HCT116 (cell line): Measurements from ENCODE around the gene MYH11. TPM values are rescaled to one million over a fixed set of nuclear protein-coding genes. Genes with fewer than 3 reads are reported as not detected.

Source experiments
- ATAC-seq: fragments of 200-7000 bp; cut with Tn5 transposase; 2 replicates; pipeline ENCODE4 v1.9.1; 2020; ENCODE audit warnings: mild to moderate bottlenecking, moderate library complexity
- BruUV-seq: library from RNA; stranded (reverse); fragments of 400-500 nt; replicated peaks from 2 replicates; lab custom pipeline; 2021; lab: Mats Ljungman, UMichigan
- CTCF ChIA-PET: fragments of 300-600 bp; sonication (Branson Sonifier 250); formaldehyde crosslinking; loops from one replicate; lab custom pipeline; 2021; ENCODE audit warnings: antibody characterized with exemption; lab: Charles Lee
- POLR2A ChIA-PET: fragments of 300-600, 350-600 bp; sonication (Branson Sonifier 250); formaldehyde crosslinking; loops from one replicate; lab custom pipeline; 2021; ENCODE audit warnings: antibody characterized with exemption; lab: Charles Lee
- RAD21 ChIA-PET, 2 experiments: fragments of 300-600 bp; sonication (Branson Sonifier 250); formaldehyde crosslinking; loops; one replicate each; lab custom pipeline; 2023; ENCODE audit warnings: low total read pairs in 2 of 2; ENCODE audit not compliant: uncharacterized antibody in 2 of 2, unreplicated experiment in 2 of 2, low non-redundant PET in 1 of 2; lab: Charles Lee
- DNase-seq: peaks from one replicate; pipeline ENCODE4 v3.0.0-alpha.2; 2010; ENCODE audit warnings: low read depth, low spot score
- H2AFZ ChIP-seq: fragments of 200-600 bp; shearing (Covaris generic), sonication (generic); 2 replicates; pipeline ENCODE4 v1.6.1; 2017; ENCODE audit warnings: low read depth, mixed run types, mixed read lengths, antibody characterized with exemption, low read length; ENCODE audit not compliant: poor library complexity, severe bottlenecking
- H3K27ac ChIP-seq: 2 replicates; pipeline ENCODE4 v1.5.1; 2012; ENCODE audit warnings: low read depth, low read length
- H3K27me3 ChIP-seq: fragments of 200-600 bp; sonication (generic); 2 replicates; pipeline ENCODE4 v1.6.1; 2016; ENCODE audit warnings: mixed run types, low read length, mixed read lengths; ENCODE audit not compliant: insufficient read depth
- H3K36me3 ChIP-seq, 2 experiments: fragments of 200-500 bp in 1 of 2; fragments of 200-600 bp in 1 of 2; sonication (Bioruptor generic) in 1 of 2; sonication (generic) in 1 of 2; 2 replicates each; pipeline versions ENCODE4 v1.5.1 to v1.6.1; 2014 to 2016; ENCODE audit warnings: low read length in 2 of 2, inconsistent platforms in 1 of 2, mixed read lengths in 1 of 2, mixed run types in 1 of 2; ENCODE audit not compliant: insufficient read depth in 2 of 2, control insufficient read depth in 1 of 2
- H3K4me1 ChIP-seq, 2 experiments: fragments of 200-600 bp in 1 of 2; sonication (generic) in 1 of 2; 2 replicates each; pipeline versions ENCODE4 v1.5.1 to v1.6.1; 2012 to 2017; ENCODE audit warnings: low read length in 2 of 2, inconsistent platforms in 1 of 2, mild to moderate bottlenecking in 1 of 2, mixed read lengths in 1 of 2, mixed run types in 1 of 2, moderate library complexity in 1 of 2; ENCODE audit not compliant: insufficient read depth in 2 of 2, control insufficient read depth in 1 of 2
- H3K4me2 ChIP-seq: fragments of 200-600 bp; sonication (generic); 2 replicates; pipeline ENCODE4 v1.6.1; 2017; ENCODE audit warnings: mixed run types, low read length, mixed read lengths
- H3K4me3 ChIP-seq, 2 experiments: fragments of 200-600 bp in 1 of 2; sonication (generic) in 1 of 2; replicated peaks in 1 of 2; 2 replicates each; pipeline ENCODE4 v1.5.1; 2011 to 2016; ENCODE audit warnings: low read length in 2 of 2, control low read depth in 1 of 2, low read depth in 1 of 2, mild to moderate bottlenecking in 1 of 2, mixed read lengths in 1 of 2, mixed run types in 1 of 2
- H3K79me2 ChIP-seq: fragments of 200-600 bp; sonication (generic); 2 replicates; pipeline ENCODE4 v1.6.1; 2017; ENCODE audit warnings: mild to moderate bottlenecking, mixed run types, low read length, moderate library complexity, mixed read lengths; ENCODE audit not compliant: insufficient read depth
- H3K9ac ChIP-seq: fragments of 200-600 bp; sonication (generic); 2 replicates; pipeline ENCODE4 v1.6.1; 2016; ENCODE audit warnings: low read length, mixed read lengths
- H3K9me2 ChIP-seq: fragments of 200-600 bp; sonication (generic), shearing (Covaris generic); 2 replicates; pipeline ENCODE4 v1.6.1; 2017; ENCODE audit warnings: mixed run types, mild to moderate bottlenecking, moderate library complexity; ENCODE audit not compliant: insufficient read depth
- H3K9me3 ChIP-seq, 2 experiments: fragments of 200-500 bp in 1 of 2; fragments of 200-600 bp in 1 of 2; sonication (Bioruptor generic) in 1 of 2; sonication (generic) in 1 of 2; 2 replicates each; pipeline ENCODE4 v1.6.1; 2014 to 2017; ENCODE audit warnings: low read length in 2 of 2, mixed read lengths in 2 of 2, inconsistent platforms in 1 of 2, low read depth in 1 of 2, mild to moderate bottlenecking in 1 of 2, mixed run types in 1 of 2, moderate library complexity in 1 of 2; ENCODE audit not compliant: control insufficient read depth in 1 of 2, insufficient read depth in 1 of 2
- H4K20me1 ChIP-seq: fragments of 200-600 bp; sonication (generic), shearing (Covaris generic); 2 replicates; pipeline ENCODE4 v1.6.1; 2017; ENCODE audit warnings: mixed run types, mild to moderate bottlenecking, moderate library complexity; ENCODE audit not compliant: insufficient read depth
- CBX3 ChIP-seq: IDR thresholded peaks from 2 replicates; pipeline ENCODE4 v1.6.1; 2012; ENCODE audit warnings: low read depth
- CEBPB ChIP-seq: IDR thresholded peaks from 2 replicates; pipeline ENCODE4 v1.6.1; 2012; ENCODE audit warnings: low read depth
- EGR1 ChIP-seq: IDR thresholded peaks from 2 replicates; pipeline ENCODE4 v1.6.1; 2012; ENCODE audit warnings: low read depth
- EZH2 ChIP-seq: fragments of 200-600 bp; sonication (generic); IDR thresholded peaks from 2 replicates; pipeline ENCODE4 v1.6.1; 2017; ENCODE audit warnings: antibody characterized with exemption, mixed run types
- FOSL1 ChIP-seq: IDR thresholded peaks from 2 replicates; pipeline ENCODE4 v1.6.1; 2012; ENCODE audit warnings: low read depth
- POLR2AphosphoS5 ChIP-seq: IDR thresholded peaks from 2 replicates; pipeline ENCODE4 v1.6.1; 2011; ENCODE audit warnings: mild to moderate bottlenecking, low read depth, low read length, moderate library complexity
- RAD21 ChIP-seq: IDR thresholded peaks from 2 replicates; pipeline ENCODE4 v1.6.1; 2012; ENCODE audit warnings: low read depth, mild to moderate bottlenecking
- SIN3A ChIP-seq: IDR thresholded peaks from 2 replicates; pipeline ENCODE4 v1.6.1; 2012; ENCODE audit warnings: low read depth
- SRF ChIP-seq: IDR thresholded peaks from 2 replicates; pipeline ENCODE4 v1.6.1; 2012; ENCODE audit warnings: low read depth
- TCF7L2 ChIP-seq: IDR thresholded peaks from 2 replicates; pipeline ENCODE4 v1.7.0; 2011; ENCODE audit warnings: borderline replicate concordance, inconsistent platforms; ENCODE audit not compliant: insufficient read depth, insufficient read length; ENCODE audit errors: extremely low read depth
- ZFX ChIP-seq: fragments of 450-650 bp; IDR thresholded peaks from 2 replicates; pipeline ENCODE4 v1.6.1; 2017
- intact Hi-C: fragments of 100-400 bp; cut with micrococcal nuclease; formaldehyde crosslinking; loops from 2 replicates; pipeline ENCODE4 v1.10.0; 2022
- total RNA-seq: library from RNA; stranded (reverse); gene quantifications from one replicate; pipeline ENCODE4 v1.2.1, GENCODE V29; 2021; ENCODE audit not compliant: unreplicated experiment
- TF ChIP-seq, protein P1 (sequence below), 3 experiments: fragments of 200-600 bp in 1 of 3; sonication (generic) in 1 of 3; IDR thresholded peaks in 2 of 3; conservative IDR thresholded peaks in 1 of 3; 2 replicates each; pipeline ENCODE4 v1.5.1; 2012 to 2017; ENCODE audit warnings: low read depth in 2 of 3, low read length in 2 of 3, antibody characterized with exemption in 1 of 3, borderline replicate concordance in 1 of 3, control low read depth in 1 of 3, mild to moderate bottlenecking in 1 of 3, mixed read lengths in 1 of 3, mixed run types in 1 of 3, moderate library complexity in 1 of 3; ENCODE audit not compliant: insufficient read depth in 1 of 3
- TF ChIP-seq, protein P2 (sequence below): IDR thresholded peaks from 2 replicates; pipeline ENCODE4 v1.6.1; 2012

Gene MYH11
- total RNA-seq, 1 experiment from 2014 or later, result 0.61 TPM

DNA sequence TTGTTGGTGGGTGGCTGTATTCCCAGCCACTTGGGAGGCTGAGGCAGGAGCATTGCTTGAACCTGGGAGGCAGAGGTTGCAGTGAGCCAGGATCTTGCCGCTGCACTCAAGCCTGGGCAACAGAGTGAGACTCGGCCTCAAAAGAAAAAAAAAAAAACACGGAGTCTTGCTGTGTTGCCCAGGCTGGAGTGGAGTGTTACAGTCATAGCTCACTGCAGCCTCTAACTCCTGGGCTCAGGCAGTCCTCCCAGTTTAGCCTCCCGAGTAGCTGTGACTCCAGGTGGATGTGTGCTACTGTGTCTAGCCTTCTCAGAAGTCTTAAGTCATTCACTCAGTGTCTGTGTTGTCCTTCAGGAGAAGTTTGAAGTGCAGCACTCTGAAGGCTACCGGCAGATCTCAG lies 179.4 kb downstream of the MYH11 start:
- RAD21 ChIA-PET, result no interaction called here
- intact Hi-C loops, result no loop called here
- no peak for ATAC-seq

More for the DNA sequence above, 179.4 kb downstream of the MYH11 start:
- POLR2A ChIA-PET, result no interaction called here
- Histone ChIP-seq H3K27ac (no peak overlapping the region), H2AFZ (no peak overlapping the region), H3K79me2 (peaks cover 33% of the 10 kb centered on the region), H3K4me1 (peaks cover 0 to 9% of the 10 kb centered on the region in 2 experiments; a peak in 2 of 4 replicates), H3K9me2 (no peaks in the 10 kb centered on the region), H3K27me3 (no peaks in the 10 kb centered on the region), H3K4me2 (no peak overlapping the region), H3K4me3 (no peak overlapping the region), H3K36me3 (peaks cover 11 to 19% of the 10 kb centered on the region in 2 experiments; a peak in 3 of 4 replicates), H3K9me3 (no peaks in the 10 kb centered on the region), H4K20me1 (no peaks in the 10 kb centered on the region), H3K9ac (no peak overlapping the region)
- BruUV-seq, result no TSS peak
- no peak for DNase-seq
- CTCF ChIA-PET, result no interaction called here
- no peak for TF ChIP-seq CBX3
- no peak for TF ChIP-seq EGR1
- TF ChIP-seq, protein P1, sequence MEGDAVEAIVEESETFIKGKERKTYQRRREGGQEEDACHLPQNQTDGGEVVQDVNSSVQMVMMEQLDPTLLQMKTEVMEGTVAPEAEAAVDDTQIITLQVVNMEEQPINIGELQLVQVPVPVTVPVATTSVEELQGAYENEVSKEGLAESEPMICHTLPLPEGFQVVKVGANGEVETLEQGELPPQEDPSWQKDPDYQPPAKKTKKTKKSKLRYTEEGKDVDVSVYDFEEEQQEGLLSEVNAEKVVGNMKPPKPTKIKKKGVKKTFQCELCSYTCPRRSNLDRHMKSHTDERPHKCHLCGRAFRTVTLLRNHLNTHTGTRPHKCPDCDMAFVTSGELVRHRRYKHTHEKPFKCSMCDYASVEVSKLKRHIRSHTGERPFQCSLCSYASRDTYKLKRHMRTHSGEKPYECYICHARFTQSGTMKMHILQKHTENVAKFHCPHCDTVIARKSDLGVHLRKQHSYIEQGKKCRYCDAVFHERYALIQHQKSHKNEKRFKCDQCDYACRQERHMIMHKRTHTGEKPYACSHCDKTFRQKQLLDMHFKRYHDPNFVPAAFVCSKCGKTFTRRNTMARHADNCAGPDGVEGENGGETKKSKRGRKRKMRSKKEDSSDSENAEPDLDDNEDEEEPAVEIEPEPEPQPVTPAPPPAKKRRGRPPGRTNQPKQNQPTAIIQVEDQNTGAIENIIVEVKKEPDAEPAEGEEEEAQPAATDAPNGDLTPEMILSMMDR (IDR thresholded peaks at IDR 0.05 in 2 of 3, conservative IDR thresholded peaks at IDR 0.05 in 1 of 3; ENCODE audit: borderline replicate concordance in 1 of 3, insufficient read depth in 1 of 3, low read depth in 2 of 3, low read length in 2 of 3), result no peak
- TF ChIP-seq RAD21, result no peak
- no peak for TF ChIP-seq CEBPB
- TF ChIP-seq SIN3A, result no peak
- TF ChIP-seq POLR2AphosphoS5, result no peak
- no peak for TF ChIP-seq TCF7L2
- no peak for TF ChIP-seq FOSL1
- no peak for TF ChIP-seq EZH2
- TF ChIP-seq SRF, result no peak
- no peak for TF ChIP-seq ZFX
- TF ChIP-seq, protein P2, sequence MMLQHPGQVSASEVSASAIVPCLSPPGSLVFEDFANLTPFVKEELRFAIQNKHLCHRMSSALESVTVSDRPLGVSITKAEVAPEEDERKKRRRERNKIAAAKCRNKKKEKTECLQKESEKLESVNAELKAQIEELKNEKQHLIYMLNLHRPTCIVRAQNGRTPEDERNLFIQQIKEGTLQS, result no peak
